ENCODE measurements around the gene PARD3.

The PARD3 gene

DNA sequence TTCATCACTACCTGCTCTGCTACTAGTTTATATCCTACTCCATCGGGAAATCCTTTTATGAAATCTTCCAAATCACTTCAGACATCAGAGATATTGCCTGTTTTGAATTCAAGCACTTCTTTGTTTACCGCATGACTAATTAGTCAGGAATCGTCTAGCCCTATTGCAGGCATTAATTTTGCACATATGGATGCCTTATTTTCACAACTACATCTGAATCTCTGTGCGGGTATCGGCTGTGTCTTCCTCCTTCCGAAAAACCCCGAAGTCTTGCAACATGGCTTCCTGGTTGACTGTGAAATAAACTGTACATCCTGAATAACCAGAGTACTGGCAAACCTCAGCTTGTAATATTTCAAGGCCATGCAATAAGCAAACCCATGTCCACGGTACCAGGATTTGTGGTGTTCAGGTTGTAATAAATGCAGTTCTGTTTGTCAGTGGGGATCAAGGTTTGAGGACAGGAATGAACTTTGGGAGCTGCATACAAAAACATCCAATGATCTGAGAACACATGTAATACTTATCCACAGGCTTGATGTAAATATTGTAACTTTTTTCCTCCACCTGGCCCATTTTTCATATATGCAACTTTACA is 642.1 kb downstream of the PARD3 start:
- Histone ChIP-seq H3K4me1 (ENCODE audit: insufficient read depth, low read length, poor library complexity, severe bottlenecking) (peaks cover 16% of the 10 kb centered on the region), H3K9me3 (ENCODE audit: insufficient read depth, low read depth, low read length) (no peaks in the 10 kb centered on the region), H3F3A (ENCODE audit: low read depth) (no peaks in the 10 kb centered on the region), H2AFZ (ENCODE audit: low read length) (no peak overlapping the region), H3K4me2 (ENCODE audit: low read depth, low read length, poor library complexity, severe bottlenecking) (no peak overlapping the region), H4K20me1 (ENCODE audit: insufficient read depth, low read length, poor library complexity, severe bottlenecking) (no peaks in the 10 kb centered on the region), H3K27me3 (ENCODE audit: insufficient read depth, low read length, poor library complexity, severe bottlenecking) (no peaks in the 10 kb centered on the region), H3K4me3 (ENCODE audit: low read length, poor library complexity, severe bottlenecking) (no peak overlapping the region), H3K9me2 (replicated peaks; ENCODE audit: low read depth, low read length) (no peaks in the 10 kb centered on the region), H3K36me3 (ENCODE audit: insufficient read depth, low read length) (no peaks in the 10 kb centered on the region), H3K9ac (ENCODE audit: low read depth, low read length, poor library complexity, severe bottlenecking) (no peak overlapping the region), H3K79me2 (ENCODE audit: insufficient read depth, low read length) (no peaks in the 10 kb centered on the region)
- TF ChIP-seq, protein P1, sequence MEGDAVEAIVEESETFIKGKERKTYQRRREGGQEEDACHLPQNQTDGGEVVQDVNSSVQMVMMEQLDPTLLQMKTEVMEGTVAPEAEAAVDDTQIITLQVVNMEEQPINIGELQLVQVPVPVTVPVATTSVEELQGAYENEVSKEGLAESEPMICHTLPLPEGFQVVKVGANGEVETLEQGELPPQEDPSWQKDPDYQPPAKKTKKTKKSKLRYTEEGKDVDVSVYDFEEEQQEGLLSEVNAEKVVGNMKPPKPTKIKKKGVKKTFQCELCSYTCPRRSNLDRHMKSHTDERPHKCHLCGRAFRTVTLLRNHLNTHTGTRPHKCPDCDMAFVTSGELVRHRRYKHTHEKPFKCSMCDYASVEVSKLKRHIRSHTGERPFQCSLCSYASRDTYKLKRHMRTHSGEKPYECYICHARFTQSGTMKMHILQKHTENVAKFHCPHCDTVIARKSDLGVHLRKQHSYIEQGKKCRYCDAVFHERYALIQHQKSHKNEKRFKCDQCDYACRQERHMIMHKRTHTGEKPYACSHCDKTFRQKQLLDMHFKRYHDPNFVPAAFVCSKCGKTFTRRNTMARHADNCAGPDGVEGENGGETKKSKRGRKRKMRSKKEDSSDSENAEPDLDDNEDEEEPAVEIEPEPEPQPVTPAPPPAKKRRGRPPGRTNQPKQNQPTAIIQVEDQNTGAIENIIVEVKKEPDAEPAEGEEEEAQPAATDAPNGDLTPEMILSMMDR (conservative IDR thresholded peaks at IDR 0.05; ENCODE audit: low read length): no peak
- no peak for TF ChIP-seq EZH2phosphoT487 (IDR thresholded peaks at IDR 0.05; ENCODE audit: borderline replicate concordance)

- no peak overlapping the region for H3K4me3 ChIP-seq (ENCODE audit: low read length, poor library complexity, severe bottlenecking)
- no peaks in the 10 kb centered on the region for H3K36me3 ChIP-seq (ENCODE audit: insufficient read depth, low read length)
- H3K9ac ChIP-seq (ENCODE audit: low read depth, low read length, poor library complexity, severe bottlenecking): no peak overlapping the region
- no peaks in the 10 kb centered on the region for H3K9me3 ChIP-seq (ENCODE audit: insufficient read depth, low read depth, low read length)
- H2AFZ ChIP-seq (ENCODE audit: low read length): no peak overlapping the region
- no peaks in the 10 kb centered on the region for H3F3A ChIP-seq (ENCODE audit: low read depth)
- no peaks in the 10 kb centered on the region for H3K79me2 ChIP-seq (ENCODE audit: insufficient read depth, low read length)
- H3K9me2 ChIP-seq (replicated peaks; ENCODE audit: low read depth, low read length): no peaks in the 10 kb centered on the region
- no peaks in the 10 kb centered on the region for H3K27me3 ChIP-seq (ENCODE audit: insufficient read depth, low read length, poor library complexity, severe bottlenecking)
- no peak for TF ChIP-seq EZH2phosphoT487 (IDR thresholded peaks at IDR 0.05; ENCODE audit: borderline replicate concordance)
- TF ChIP-seq, protein P1 (conservative IDR thresholded peaks at IDR 0.05; ENCODE audit: low read length): no peak
- H3K4me2 ChIP-seq (ENCODE audit: low read depth, low read length, poor library complexity, severe bottlenecking): no peak overlapping the region
- H3K4me1 ChIP-seq (ENCODE audit: insufficient read depth, low read length, poor library complexity, severe bottlenecking): peaks cover 16% of the 10 kb centered on the region
- H4K20me1 ChIP-seq (ENCODE audit: insufficient read depth, low read length, poor library complexity, severe bottlenecking): no peaks in the 10 kb centered on the region
These were observed 643.1 kb downstream of the PARD3 start for GRCh38 chr10:34171957-34172527.

- H3F3A ChIP-seq (ENCODE audit: low read depth): no peaks in the 10 kb centered on the region
- H3K79me2 ChIP-seq (ENCODE audit: insufficient read depth, low read length): no peaks in the 10 kb centered on the region
- no peaks in the 10 kb centered on the region for H3K36me3 ChIP-seq (ENCODE audit: insufficient read depth, low read length)
- no peak overlapping the region for H2AFZ ChIP-seq (ENCODE audit: low read length)
- no peak for TF ChIP-seq EZH2phosphoT487 (IDR thresholded peaks at IDR 0.05; ENCODE audit: borderline replicate concordance)
- TF ChIP-seq, protein P1 (conservative IDR thresholded peaks at IDR 0.05; ENCODE audit: low read length): no peak
- H4K20me1 ChIP-seq (ENCODE audit: insufficient read depth, low read length, poor library complexity, severe bottlenecking): no peaks in the 10 kb centered on the region
- H3K9ac ChIP-seq (ENCODE audit: low read depth, low read length, poor library complexity, severe bottlenecking): no peak overlapping the region
- no peak overlapping the region for H3K4me2 ChIP-seq (ENCODE audit: low read depth, low read length, poor library complexity, severe bottlenecking)
- no peaks in the 10 kb centered on the region for H3K9me3 ChIP-seq (ENCODE audit: insufficient read depth, low read depth, low read length)
- H3K27me3 ChIP-seq (ENCODE audit: insufficient read depth, low read length, poor library complexity, severe bottlenecking): no peaks in the 10 kb centered on the region
- peaks cover 7% of the 10 kb centered on the region for H3K4me1 ChIP-seq (ENCODE audit: insufficient read depth, low read length, poor library complexity, severe bottlenecking)
- H3K4me3 ChIP-seq (ENCODE audit: low read length, poor library complexity, severe bottlenecking): no peak overlapping the region
- H3K9me2 ChIP-seq (replicated peaks; ENCODE audit: low read depth, low read length): no peaks in the 10 kb centered on the region
These were observed 645.4 kb downstream of the PARD3 start for GRCh38 chr10:34169677-34170076.

Measured in Loucy (cell line).